HFFc6 (cell line): ENCODE data around the gene MRAP. TPM values are rescaled to one million over a fixed set of nuclear protein-coding genes. Genes with fewer than 3 reads are reported as not detected.

Source experiments
- DNase-seq: peaks from one replicate; pipeline ENCODE4 v3.0.0-alpha.2; 2018
- H3K27ac Mint-ChIP-seq: 2 replicates; pipeline ENCODE4 v1.8.0; 2020; ENCODE audit warnings: mild to moderate bottlenecking, mixed read lengths
- H3K27me3 Mint-ChIP-seq: 2 replicates; pipeline ENCODE4 v1.8.0; 2021; ENCODE audit warnings: mild to moderate bottlenecking, moderate library complexity, mixed read lengths; ENCODE audit not compliant: insufficient read depth
- H3K36me3 Mint-ChIP-seq: 2 replicates; pipeline ENCODE4 v1.8.0; 2021; ENCODE audit warnings: low read depth, mixed read lengths
- H3K4me1 Mint-ChIP-seq: 2 replicates; pipeline ENCODE4 v1.8.0; 2020; ENCODE audit warnings: low read depth, mixed read lengths
- H3K4me3 Mint-ChIP-seq: 2 replicates; pipeline ENCODE4 v1.8.0; 2020; ENCODE audit warnings: mild to moderate bottlenecking, moderate library complexity, mixed read lengths
- H3K9me3 Mint-ChIP-seq: 2 replicates; pipeline ENCODE4 v1.8.0; 2020; ENCODE audit warnings: mild to moderate bottlenecking, mixed read lengths
- total RNA-seq, 6 experiments: library from RNA; stranded (reverse); fragmentation: NEBNext Ultra II Directional; extraction: Animal tissue kit (Norgen Biotek cat#: 25700); gene quantifications; 2 replicates in 1 of 6; 3 replicates in 5 of 6; pipeline ENCODE4 v1.2.3, GENCODE V29; 2021
- TF ChIP-seq, protein P1 (sequence below): fragments of 200-600 bp; sonication (generic); IDR thresholded peaks from 2 replicates; pipeline ENCODE4 v1.5.0; 2021; ENCODE audit warnings: antibody characterized with exemption, mild to moderate bottlenecking

Gene MRAP
- total RNA-seq, 6 experiments from 2014 or later, result not detected

DNA sequence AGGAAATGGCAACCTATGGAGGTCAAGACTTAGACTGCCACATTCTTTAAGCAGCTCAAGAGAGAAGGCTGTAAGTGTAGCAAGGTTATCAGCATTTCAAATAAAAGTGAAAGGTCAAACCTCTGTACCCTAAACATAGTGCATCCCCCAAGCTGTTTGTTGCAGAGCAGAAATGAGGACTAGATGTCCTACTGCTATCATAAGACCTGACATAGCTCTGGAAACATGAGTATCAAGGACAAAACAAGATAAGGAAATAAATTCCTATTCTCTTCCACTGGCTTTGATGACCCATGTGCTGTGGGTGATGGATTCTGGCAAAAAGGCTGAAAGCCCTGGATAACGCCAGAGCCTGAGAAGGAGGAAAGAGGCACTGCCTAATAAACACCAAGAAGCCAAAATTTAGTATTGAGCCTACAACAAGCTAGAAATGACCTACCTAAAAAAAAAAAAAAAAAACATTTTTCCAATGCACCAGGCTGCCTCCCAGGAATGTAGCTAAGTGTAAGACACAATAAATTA lies 58.3 kb downstream of the MRAP start:
- TF ChIP-seq, protein P1, sequence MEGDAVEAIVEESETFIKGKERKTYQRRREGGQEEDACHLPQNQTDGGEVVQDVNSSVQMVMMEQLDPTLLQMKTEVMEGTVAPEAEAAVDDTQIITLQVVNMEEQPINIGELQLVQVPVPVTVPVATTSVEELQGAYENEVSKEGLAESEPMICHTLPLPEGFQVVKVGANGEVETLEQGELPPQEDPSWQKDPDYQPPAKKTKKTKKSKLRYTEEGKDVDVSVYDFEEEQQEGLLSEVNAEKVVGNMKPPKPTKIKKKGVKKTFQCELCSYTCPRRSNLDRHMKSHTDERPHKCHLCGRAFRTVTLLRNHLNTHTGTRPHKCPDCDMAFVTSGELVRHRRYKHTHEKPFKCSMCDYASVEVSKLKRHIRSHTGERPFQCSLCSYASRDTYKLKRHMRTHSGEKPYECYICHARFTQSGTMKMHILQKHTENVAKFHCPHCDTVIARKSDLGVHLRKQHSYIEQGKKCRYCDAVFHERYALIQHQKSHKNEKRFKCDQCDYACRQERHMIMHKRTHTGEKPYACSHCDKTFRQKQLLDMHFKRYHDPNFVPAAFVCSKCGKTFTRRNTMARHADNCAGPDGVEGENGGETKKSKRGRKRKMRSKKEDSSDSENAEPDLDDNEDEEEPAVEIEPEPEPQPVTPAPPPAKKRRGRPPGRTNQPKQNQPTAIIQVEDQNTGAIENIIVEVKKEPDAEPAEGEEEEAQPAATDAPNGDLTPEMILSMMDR, result no peak
- Mint-ChIP-seq H3K9me3 (no peaks in the 10 kb centered on the region), H3K4me1 (0 out of 2 replicates have a peak, but pooled peaks cover 5% of the 10 kb centered on the region), H3K27me3 (no peaks in the 10 kb centered on the region; the same call in 1 of the 2 replicates), H3K36me3 (peaks cover 63% of the 10 kb centered on the region), H3K27ac (no peak overlapping the region), H3K4me3 (no peak overlapping the region)
- DNase-seq, result no peak

DNA sequence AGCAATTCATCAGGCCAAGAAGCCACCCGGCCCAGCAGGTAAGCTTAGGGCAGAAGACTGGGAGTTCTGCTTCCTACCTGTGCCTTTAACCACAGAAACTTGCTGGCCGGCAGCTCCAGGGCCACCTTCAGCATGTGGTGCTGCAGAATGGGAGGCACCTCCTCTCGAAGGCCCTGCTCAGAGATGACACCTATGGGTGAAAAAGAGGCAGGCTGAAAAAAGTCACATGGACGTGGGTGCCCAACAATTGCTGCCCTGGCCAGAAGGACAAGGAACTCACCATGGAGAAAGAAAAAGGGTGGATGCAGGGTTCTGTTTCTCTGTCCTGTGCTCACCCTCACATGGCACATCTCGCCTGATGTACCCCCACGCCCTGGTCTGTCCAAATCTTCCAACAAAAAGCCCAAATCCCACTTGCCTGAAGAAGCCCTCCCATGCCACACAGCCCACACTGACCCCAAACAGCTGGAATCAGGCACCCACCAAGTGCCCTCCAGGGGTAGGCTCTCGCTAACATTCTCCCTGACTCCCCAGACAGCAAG lies 61.1 kb downstream of the MRAP start:
- Mint-ChIP-seq H3K36me3 (peaks cover 58% of the 10 kb centered on the region), H3K27ac (no peak overlapping the region), H3K27me3 (no peaks in the 10 kb centered on the region; the same call in 1 of the 2 replicates), H3K9me3 (no peaks in the 10 kb centered on the region), H3K4me3 (no peak overlapping the region), H3K4me1 (0 out of 2 replicates have a peak, but pooled peaks cover 5% of the 10 kb centered on the region)
- TF ChIP-seq, protein P1, result peak; percentile 53
- DNase-seq, result peak; percentile 11

DNA sequence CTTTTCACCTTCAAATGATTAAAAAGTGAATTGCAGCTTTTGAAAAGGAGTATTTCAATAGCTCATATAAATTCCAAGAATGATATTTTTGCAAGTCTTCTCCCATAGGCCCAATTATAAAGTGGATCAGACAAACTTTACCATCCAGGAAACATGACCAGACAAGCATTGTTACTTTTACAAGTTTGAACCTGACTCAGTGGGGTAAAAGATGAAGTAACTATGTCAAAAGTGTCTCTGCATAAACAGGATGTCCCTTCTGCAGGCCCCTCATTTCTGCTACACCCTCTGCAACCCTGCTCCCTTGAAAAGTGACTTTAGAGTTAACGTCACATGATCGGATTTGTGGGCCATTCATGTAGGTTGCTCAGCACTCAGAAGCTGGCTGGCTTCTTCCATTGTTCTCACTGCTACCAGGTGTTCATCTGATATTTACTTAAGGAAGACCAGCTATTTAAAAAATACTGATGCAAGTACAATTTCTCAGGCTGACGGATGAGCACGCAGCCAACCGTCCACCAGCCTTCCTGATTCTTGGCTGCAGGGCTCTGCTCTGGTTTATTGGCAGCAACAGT lies 61.8 kb downstream of the MRAP start:
- Mint-ChIP-seq H3K4me3 (no peak overlapping the region), H3K9me3 (no peaks in the 10 kb centered on the region)

More for the DNA sequence above, 61.8 kb downstream of the MRAP start:
- H3K36me3 Mint-ChIP-seq, result peaks cover 55% of the 10 kb centered on the region
- H3K27ac Mint-ChIP-seq, result no peak overlapping the region
- 0 out of 2 replicates have a peak, but pooled peaks cover 5% of the 10 kb centered on the region for H3K4me1 Mint-ChIP-seq
- no peak for DNase-seq
- no peaks in the 10 kb centered on the region; the same call in 1 of the 2 replicates for H3K27me3 Mint-ChIP-seq
- TF ChIP-seq, protein P1, result no peak

Other genes starting within 250 kb of the MRAP start
- 10 to 100 TPM in 5 of 6 experiments, 1 to 10 TPM in 1; 8.6 to 17.4 (median 14.9) TPM for gene MIS18A, start 19.8 kb upstream of the MRAP start, total RNA-seq
- 10 to 100 TPM; 18.4 to 27.0 (median 22.4) TPM for gene URB1, start 94.2 kb downstream of the MRAP start, total RNA-seq
- 10 to 100 TPM in 4 of 6 experiments, 1 to 10 TPM in 2; 2.7 to 13.8 (median 11.3) TPM for gene EVA1C, start 113.9 kb downstream of the MRAP start, total RNA-seq